Measurements from ENCODE around the gene KLHL13.

- TF ChIP-seq CTCF (IDR thresholded peaks at IDR 0.05): no peak
- no peak for TF ChIP-seq POLR2A (IDR thresholded peaks at IDR 0.05)
These were observed 138.2 kb downstream of the KLHL13 start for GRCh38 chrX:117978402-117978801.
